H9 (cell line): ENCODE results near the gene KLHDC9. TPM values are rescaled to one million over a fixed set of nuclear protein-coding genes. Genes with fewer than 3 reads are reported as not detected.

Experiments used
- DNase-seq: peaks from one replicate; pipeline ENCODE4 v3.0.0-alpha.2; 2017
- H2AFZ ChIP-seq: one replicate; pipeline ENCODE4 v1.6.1; 2013; ENCODE audit warnings: mild to moderate bottlenecking, low read length, control low read depth, moderate library complexity
- H2AK5ac ChIP-seq: 2 replicates; pipeline ENCODE4 v1.6.1; 2013; ENCODE audit warnings: low read length, control low read depth, mixed read lengths; ENCODE audit not compliant: insufficient read length
- H2BK120ac ChIP-seq: one replicate; pipeline ENCODE4 v1.6.1; 2013; ENCODE audit warnings: low read depth, mild to moderate bottlenecking, low read length, control low read depth, inconsistent platforms; ENCODE audit not compliant: poor library complexity, severe bottlenecking
- H2BK12ac ChIP-seq: 2 replicates; pipeline ENCODE4 v1.6.1; 2013; ENCODE audit warnings: low read length, control low read depth, mixed read lengths, low read depth; ENCODE audit not compliant: insufficient read length
- H2BK15ac ChIP-seq: 2 replicates; pipeline ENCODE4 v1.6.1; 2013; ENCODE audit warnings: low read depth, low read length, control low read depth
- H2BK20ac ChIP-seq: one replicate; pipeline ENCODE4 v1.6.1; 2013; ENCODE audit warnings: low read depth, mild to moderate bottlenecking, low read length, control low read depth, inconsistent platforms; ENCODE audit not compliant: poor library complexity, severe bottlenecking
- H2BK5ac ChIP-seq: 2 replicates; pipeline ENCODE4 v1.6.1; 2013; ENCODE audit warnings: low read length, control low read depth, mixed read lengths; ENCODE audit not compliant: insufficient read length
- H3K14ac ChIP-seq: 2 replicates; pipeline ENCODE4 v1.6.1; 2013; ENCODE audit warnings: low read length, control low read depth; ENCODE audit not compliant: insufficient read depth
- H3K18ac ChIP-seq: 2 replicates; pipeline ENCODE4 v1.6.1; 2013; ENCODE audit warnings: low read depth, mild to moderate bottlenecking, mixed read lengths, low read length, control low read depth; ENCODE audit not compliant: insufficient read length
- H3K23ac ChIP-seq: 2 replicates; pipeline ENCODE4 v1.6.1; 2013; ENCODE audit warnings: low read length, control low read depth, mixed read lengths, low read depth; ENCODE audit not compliant: insufficient read length
- H3K23me2 ChIP-seq: 2 replicates; pipeline ENCODE4 v1.6.1; 2013; ENCODE audit warnings: low read depth, mild to moderate bottlenecking, mixed read lengths, low read length, control low read depth; ENCODE audit not compliant: insufficient read length, poor library complexity, severe bottlenecking
- H3K27ac ChIP-seq: 2 replicates; pipeline ENCODE4 v1.5.1; 2013; ENCODE audit warnings: low read length, control low read depth, mixed read lengths, low read depth; ENCODE audit not compliant: insufficient read length
- H3K27me3 ChIP-seq: 2 replicates; pipeline ENCODE4 v1.6.1; 2013; ENCODE audit warnings: low read length, control low read depth, inconsistent platforms; ENCODE audit not compliant: insufficient read depth
- H3K4ac ChIP-seq: 2 replicates; pipeline ENCODE4 v1.6.1; 2013; ENCODE audit warnings: low read depth, mild to moderate bottlenecking, control low read depth, inconsistent platforms, low read length, moderate library complexity
- H3K4me1 ChIP-seq: 2 replicates; pipeline ENCODE4 v1.6.1; 2013; ENCODE audit warnings: low read length, control low read depth, inconsistent platforms; ENCODE audit not compliant: insufficient read depth
- H3K4me2 ChIP-seq: 2 replicates; pipeline ENCODE4 v1.6.1; 2013; ENCODE audit warnings: low read length, control low read depth, mixed read lengths; ENCODE audit not compliant: insufficient read length, insufficient read depth
- H3K56ac ChIP-seq: 2 replicates; pipeline ENCODE4 v1.6.1; 2013; ENCODE audit warnings: low read depth, mild to moderate bottlenecking, mixed read lengths, low read length, control low read depth; ENCODE audit not compliant: insufficient read length
- H3K79me1 ChIP-seq: 2 replicates; pipeline ENCODE4 v1.6.1; 2013; ENCODE audit warnings: low read depth, mild to moderate bottlenecking, moderate library complexity, low read length, control low read depth, inconsistent platforms; ENCODE audit not compliant: insufficient read depth, poor library complexity, severe bottlenecking
- H3K79me2 ChIP-seq: 2 replicates; pipeline ENCODE4 v1.6.1; 2013; ENCODE audit warnings: low read length, control low read depth, inconsistent platforms; ENCODE audit not compliant: insufficient read depth
- H3K9ac ChIP-seq: 2 replicates; pipeline ENCODE4 v1.6.1; 2013; ENCODE audit warnings: low read length, control low read depth, mixed read lengths; ENCODE audit not compliant: insufficient read length; ENCODE audit errors: extremely low read depth
- H3K9me3 ChIP-seq: one replicate; pipeline ENCODE4 v1.6.1; 2013; ENCODE audit warnings: low read depth, low read length, inconsistent platforms; ENCODE audit not compliant: control insufficient read depth
- H3T11ph ChIP-seq: one replicate; pipeline ENCODE4 v1.6.1; 2013; ENCODE audit warnings: mild to moderate bottlenecking, low read length, control low read depth, inconsistent platforms
- H4K20me1 ChIP-seq: one replicate; pipeline ENCODE4 v1.6.1; 2013; ENCODE audit not compliant: control insufficient read depth, insufficient read length, insufficient read depth
- H4K5ac ChIP-seq: 2 replicates; pipeline ENCODE4 v1.6.1; 2013; ENCODE audit warnings: low read depth, mild to moderate bottlenecking, mixed read lengths, low read length, control low read depth; ENCODE audit not compliant: insufficient read length
- H4K8ac ChIP-seq: replicated peaks from 2 replicates; pipeline ENCODE4 v1.6.1; 2013; ENCODE audit warnings: low read length, control low read depth, mixed read lengths, low read depth; ENCODE audit not compliant: insufficient read length
- H4K91ac ChIP-seq: 2 replicates; pipeline ENCODE4 v1.6.1; 2013; ENCODE audit warnings: low read depth, mild to moderate bottlenecking, moderate library complexity, mixed read lengths, low read length, control low read depth; ENCODE audit not compliant: insufficient read length
- H3K27ac Mint-ChIP-seq, 3 experiments: 2 replicates in 2 of 3; 3 replicates in 1 of 3; pipeline ENCODE4 v1.8.0; 2020 to 2021; ENCODE audit warnings: mixed read lengths in 3 of 3, mild to moderate bottlenecking in 1 of 3, moderate library complexity in 1 of 3
- H3K27me3 Mint-ChIP-seq: 2 replicates; pipeline ENCODE4 v1.8.0; 2021; ENCODE audit warnings: low read depth, mild to moderate bottlenecking, moderate library complexity, mixed read lengths
- H3K36me3 Mint-ChIP-seq, 3 experiments: 2 replicates in 2 of 3; 3 replicates in 1 of 3; pipeline ENCODE4 v1.8.0; 2020 to 2021; ENCODE audit warnings: low read depth in 3 of 3, mixed read lengths in 3 of 3; ENCODE audit not compliant: insufficient read depth in 1 of 3
- H3K4me1 Mint-ChIP-seq, 2 experiments: 2 replicates each; pipeline ENCODE4 v1.8.0; 2020; ENCODE audit warnings: mixed read lengths in 2 of 2
- H3K4me3 Mint-ChIP-seq, 2 experiments: 2 replicates in 1 of 2; 3 replicates in 1 of 2; pipeline ENCODE4 v1.8.0; 2020 to 2021; ENCODE audit warnings: mild to moderate bottlenecking in 2 of 2, mixed read lengths in 2 of 2, moderate library complexity in 1 of 2
- H3K9me3 Mint-ChIP-seq, 2 experiments: 2 replicates in 1 of 2; 3 replicates in 1 of 2; pipeline ENCODE4 v1.8.0; 2020; ENCODE audit warnings: mild to moderate bottlenecking in 2 of 2, mixed read lengths in 2 of 2, moderate library complexity in 1 of 2
- WGBS: extraction: QIAGEN DNeasy Blood & Tissue Kit; methylation state at CpG from one replicate; pipeline ENCODE4 v1.1.7; 2013; ENCODE audit warnings: missing lambda C conversion rate, low lambda C conversion rate, mixed read lengths; ENCODE audit not compliant: insufficient read length; ENCODE audit errors: extremely low coverage; 5-methylcytosine and 5-hydroxymethylcytosine counted together
- total RNA-seq: library from RNA; stranded (reverse); gene quantifications from 2 replicates; pipeline ENCODE4 v1.2.1, GENCODE V29; 2021
- TF ChIP-seq, protein P1 (sequence below): fragments of 200-600 bp; sonication (generic); conservative IDR thresholded peaks from 3 replicates; pipeline ENCODE4 v1.8.0; 2021; ENCODE audit warnings: antibody characterized with exemption, mild to moderate bottlenecking

Gene KLHDC9
- total RNA-seq, 1 experiment from 2014 or later: 6.6 TPM

DNA sequence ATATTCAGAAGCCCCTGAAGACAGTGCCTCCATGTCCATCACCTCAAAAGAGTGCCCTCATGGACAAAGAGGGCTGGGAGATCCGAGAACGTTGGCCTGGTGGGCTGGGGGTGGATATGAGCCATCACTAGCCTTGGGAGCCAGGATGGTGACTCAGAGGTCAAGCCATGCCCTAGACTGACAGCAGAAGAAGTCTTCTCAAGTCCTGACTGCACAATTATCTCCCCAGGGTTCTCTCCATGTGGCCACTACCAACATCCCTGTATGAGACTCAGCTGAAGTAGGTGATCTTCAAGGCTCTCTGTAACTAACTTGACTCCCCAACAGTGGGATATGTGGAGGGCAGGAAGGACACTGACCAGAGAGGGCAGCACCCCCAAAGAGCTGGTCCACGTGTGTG lies 45.3 kb upstream of the KLHDC9 start:
- Mint-ChIP-seq H3K4me1 (no peaks in the 10 kb centered on the region), H3K36me3 (peaks cover 0 to 6% (median under 1%) of the 10 kb centered on the region in 3 experiments; a peak in 5 of 7 replicates), H3K4me3 (no peak overlapping the region), H3K27ac (no peak overlapping the region), H3K9me3 (peaks cover 4 to 5% of the 10 kb centered on the region in 2 experiments; a peak in 3 of 5 replicates), H3K27me3 (peaks cover 29% of the 10 kb centered on the region)
- Histone ChIP-seq H3K56ac (no peak overlapping the region), H2BK12ac (no peak overlapping the region), H2BK120ac (no peak overlapping the region), H4K5ac (no peak overlapping the region), H2BK5ac (no peak overlapping the region), H3K23ac (no peak overlapping the region), H3K27ac (no peak overlapping the region), H2AFZ (no peak overlapping the region), H3K4me2 (no peak overlapping the region), H3K79me1 (no peaks in the 10 kb centered on the region), H3K9ac (no peak overlapping the region), H3K14ac (no peak overlapping the region), H3K27me3 (no peaks in the 10 kb centered on the region; the same call in none of the 2 replicates), H4K20me1 (no peaks in the 10 kb centered on the region), H3K23me2 (no peaks in the 10 kb centered on the region), H3K79me2 (no peaks in the 10 kb centered on the region), H3K4me1 (no peaks in the 10 kb centered on the region), H2BK20ac (no peak overlapping the region), H3K18ac (no peak overlapping the region), H3T11ph (no peak overlapping the region), H4K91ac (no peak overlapping the region), H4K8ac (no peak overlapping the region), H3K4ac (no peak overlapping the region), H3K9me3 (no peaks in the 10 kb centered on the region), H2AK5ac (no peak overlapping the region), H2BK15ac (no peak overlapping the region)
- DNase-seq: no peak
- WGBS: no CpG with 5 or more reads among the region's 3 CpGs
- TF ChIP-seq, protein P1, sequence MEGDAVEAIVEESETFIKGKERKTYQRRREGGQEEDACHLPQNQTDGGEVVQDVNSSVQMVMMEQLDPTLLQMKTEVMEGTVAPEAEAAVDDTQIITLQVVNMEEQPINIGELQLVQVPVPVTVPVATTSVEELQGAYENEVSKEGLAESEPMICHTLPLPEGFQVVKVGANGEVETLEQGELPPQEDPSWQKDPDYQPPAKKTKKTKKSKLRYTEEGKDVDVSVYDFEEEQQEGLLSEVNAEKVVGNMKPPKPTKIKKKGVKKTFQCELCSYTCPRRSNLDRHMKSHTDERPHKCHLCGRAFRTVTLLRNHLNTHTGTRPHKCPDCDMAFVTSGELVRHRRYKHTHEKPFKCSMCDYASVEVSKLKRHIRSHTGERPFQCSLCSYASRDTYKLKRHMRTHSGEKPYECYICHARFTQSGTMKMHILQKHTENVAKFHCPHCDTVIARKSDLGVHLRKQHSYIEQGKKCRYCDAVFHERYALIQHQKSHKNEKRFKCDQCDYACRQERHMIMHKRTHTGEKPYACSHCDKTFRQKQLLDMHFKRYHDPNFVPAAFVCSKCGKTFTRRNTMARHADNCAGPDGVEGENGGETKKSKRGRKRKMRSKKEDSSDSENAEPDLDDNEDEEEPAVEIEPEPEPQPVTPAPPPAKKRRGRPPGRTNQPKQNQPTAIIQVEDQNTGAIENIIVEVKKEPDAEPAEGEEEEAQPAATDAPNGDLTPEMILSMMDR: no peak
